Measurements from ENCODE around the gene TMCC3.
"Not testable (repeated sequence)": the region's sequence is repeated elsewhere in the genome, so short reads cannot be mapped to it uniquely, and the experiment has no call there.

Gene TMCC3

GRCh38 chr12:94601307-94601706 is 49.0 kb downstream of the TMCC3 start:
- not testable (repeated sequence) for DNase-seq, ATAC-seq

GRCh38 chr12:94599189-94599588 is 51.2 kb downstream of the TMCC3 start:
- DNase-seq (no peak), ATAC-seq (no peak)

- ATAC-seq = no peak
- no peak for DNase-seq
These were observed 53.1 kb downstream of the TMCC3 start for GRCh38 chr12:94597268-94597667.

DNA sequence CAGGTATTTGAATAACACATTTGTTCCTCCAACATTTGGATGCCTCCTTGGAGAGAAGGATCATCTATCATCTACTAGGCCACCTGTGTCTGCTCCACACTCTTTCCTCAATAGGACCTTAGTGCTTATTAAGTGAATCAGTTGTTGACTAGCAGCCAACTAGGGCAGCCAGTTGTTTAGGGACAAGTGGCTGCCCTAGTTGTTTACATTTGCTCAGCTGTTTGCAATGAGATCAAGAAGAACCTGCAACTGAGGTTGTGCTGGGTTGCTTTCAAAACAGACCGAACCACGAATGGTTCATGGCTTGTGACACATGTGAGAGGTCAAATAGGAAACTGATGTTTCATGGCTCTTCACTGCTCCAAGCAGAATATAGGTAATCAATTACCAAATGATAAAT is 53.8 kb downstream of the TMCC3 start:
- DNase-seq = no peak

DNA sequence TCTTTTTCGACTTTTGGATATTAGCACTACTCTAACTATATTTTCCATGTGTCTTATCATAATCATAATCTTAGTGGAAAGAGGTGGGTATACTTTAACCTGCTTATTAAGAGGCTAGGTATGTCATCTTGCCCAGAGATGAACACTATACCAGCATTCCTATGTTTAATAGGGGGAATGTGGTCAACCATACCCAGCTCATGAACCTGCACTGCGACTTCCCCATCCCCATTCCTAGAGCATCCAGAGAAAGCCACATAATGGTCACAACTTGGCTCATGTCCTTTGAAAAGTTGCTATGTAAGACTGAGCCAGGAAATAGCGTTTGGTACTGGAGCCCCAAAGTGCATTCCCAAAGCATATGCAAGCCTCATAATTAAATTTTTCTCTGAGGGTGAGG is 55.2 kb downstream of the TMCC3 start:
- ATAC-seq (no peak), DNase-seq (no peak)

More for the DNA sequence above, 53.8 kb downstream of the TMCC3 start:
- ATAC-seq = no peak

DNA sequence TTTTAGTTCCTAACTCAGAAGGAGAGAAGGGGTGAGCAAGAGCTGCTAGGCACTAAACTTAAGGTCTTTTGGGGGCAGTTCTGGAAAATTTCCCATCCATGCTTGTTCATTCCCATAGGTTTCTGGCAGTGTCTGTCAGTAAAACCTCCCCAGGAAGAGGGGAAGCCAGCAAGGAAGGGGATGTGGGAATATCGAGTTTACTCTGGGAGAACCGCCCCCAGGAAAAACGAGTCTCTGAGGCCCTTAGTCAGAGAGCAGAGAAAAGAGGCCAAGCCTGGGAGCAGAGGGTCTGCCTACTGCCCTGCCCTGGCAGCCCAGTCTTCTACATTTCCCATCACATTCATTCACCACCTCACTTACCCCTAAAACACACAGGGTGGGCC is 55.9 kb downstream of the TMCC3 start:
- ATAC-seq (no peak), DNase-seq (no peak)

DNA sequence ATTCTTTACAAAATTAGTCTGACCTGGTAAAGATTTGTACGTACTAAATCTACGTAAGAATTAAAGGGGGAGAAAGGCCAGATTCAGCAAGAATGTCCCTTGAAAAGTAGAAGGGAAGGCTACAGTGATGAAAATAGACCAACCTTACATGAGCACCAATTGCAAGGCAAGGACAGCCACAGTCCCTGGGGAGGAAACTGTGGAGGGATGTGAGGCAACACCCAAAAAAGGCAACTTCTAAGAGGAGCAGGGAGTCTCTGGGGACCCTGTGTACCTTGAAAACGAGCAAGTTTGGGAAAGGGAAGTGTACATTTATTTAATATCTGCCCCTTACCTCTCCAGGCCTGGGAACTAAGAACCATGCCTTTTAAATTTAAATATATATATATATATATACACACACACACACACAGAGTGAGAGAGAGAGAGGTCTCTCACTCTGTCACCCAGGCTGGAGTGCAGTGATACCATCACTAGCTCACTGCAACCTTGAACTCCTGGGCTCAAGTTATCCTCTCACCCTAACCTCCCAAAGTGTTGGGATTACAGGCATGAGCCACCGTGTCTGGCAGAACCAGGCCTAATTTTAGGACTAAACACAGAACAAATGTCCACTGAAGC is 56.4 kb downstream of the TMCC3 start:
- ATAC-seq = no peak
- DNase-seq = no peak

DNA sequence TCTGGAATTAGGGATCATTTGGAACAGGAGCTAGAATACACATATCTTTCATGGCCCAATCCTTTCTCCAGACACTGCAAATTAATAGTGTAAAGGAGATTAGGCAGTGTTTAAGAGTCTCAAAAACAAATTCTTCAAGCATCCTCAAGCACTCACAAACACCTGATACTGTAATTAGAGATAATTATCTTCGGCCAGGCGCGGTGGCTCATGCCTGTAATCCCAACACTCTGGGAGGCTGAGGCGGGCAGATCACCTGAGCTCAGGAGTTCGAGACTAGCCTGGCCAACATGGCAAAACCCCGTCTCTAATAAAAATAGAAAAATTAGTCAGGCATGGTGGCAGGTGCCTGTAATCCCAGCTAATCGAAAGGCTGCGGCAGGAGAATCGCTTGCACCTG is 57.6 kb downstream of the TMCC3 start:
- not testable (repeated sequence) for DNase-seq, ATAC-seq

DNA sequence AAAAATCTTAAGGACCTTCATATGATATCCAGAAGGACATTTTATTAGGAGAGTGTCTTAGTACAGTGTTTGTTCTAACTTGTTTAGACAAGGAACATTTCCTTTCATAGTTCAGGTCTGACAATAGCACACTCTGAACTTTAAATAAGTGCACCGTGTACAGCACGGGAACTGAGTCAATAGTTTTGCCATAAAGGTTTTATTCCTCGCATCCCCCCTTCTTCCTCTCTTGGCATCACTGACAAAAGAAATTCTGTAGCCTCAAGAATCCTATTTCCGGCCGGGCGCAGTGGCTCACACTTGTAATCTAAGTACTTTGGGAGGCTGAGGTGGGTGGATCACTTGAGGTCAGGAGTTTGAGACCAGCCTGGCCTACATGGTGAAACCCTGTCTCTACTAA is 58.3 kb downstream of the TMCC3 start:
- ATAC-seq (no peak), DNase-seq (no peak)

DNA sequence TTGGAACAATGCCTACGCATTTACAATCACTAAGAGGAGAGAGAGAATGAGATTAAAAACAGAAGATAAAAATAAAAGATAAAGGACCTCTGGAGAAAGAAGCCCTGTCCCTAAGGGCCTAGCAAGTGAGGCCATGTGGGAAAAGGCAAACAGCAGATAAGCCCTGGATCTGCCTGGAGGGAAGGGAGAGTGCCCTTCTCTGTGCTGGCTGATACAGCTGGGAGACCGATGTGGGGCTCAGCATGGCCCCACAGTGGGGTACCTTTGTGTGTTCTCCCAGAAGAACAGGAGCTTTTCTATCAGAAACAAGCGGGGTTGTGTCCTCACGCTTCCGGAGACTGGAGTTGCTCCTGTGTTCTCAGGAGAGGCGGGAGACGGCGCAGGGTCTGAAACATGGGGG is 59.9 kb downstream of the TMCC3 start:
- ATAC-seq (no peak), DNase-seq (no peak)

- ATAC-seq (no peak), DNase-seq (no peak)
These were observed 60.8 kb downstream of the TMCC3 start for GRCh38 chr12:94589591-94590001.

- no peak for DNase-seq
- no peak for ATAC-seq
These were observed 62.0 kb downstream of the TMCC3 start for GRCh38 chr12:94588346-94588745.

GRCh38 chr12:94587266-94588241 is 62.8 kb downstream of the TMCC3 start:
- ATAC-seq = no peak
- no peak for DNase-seq

- DNase-seq (no peak), ATAC-seq (no peak)
These were observed 63.6 kb downstream of the TMCC3 start for GRCh38 chr12:94586589-94587259.

GRCh38 chr12:94585626-94586025 is 64.7 kb downstream of the TMCC3 start:
- ATAC-seq (no peak), DNase-seq (no peak)

DNA sequence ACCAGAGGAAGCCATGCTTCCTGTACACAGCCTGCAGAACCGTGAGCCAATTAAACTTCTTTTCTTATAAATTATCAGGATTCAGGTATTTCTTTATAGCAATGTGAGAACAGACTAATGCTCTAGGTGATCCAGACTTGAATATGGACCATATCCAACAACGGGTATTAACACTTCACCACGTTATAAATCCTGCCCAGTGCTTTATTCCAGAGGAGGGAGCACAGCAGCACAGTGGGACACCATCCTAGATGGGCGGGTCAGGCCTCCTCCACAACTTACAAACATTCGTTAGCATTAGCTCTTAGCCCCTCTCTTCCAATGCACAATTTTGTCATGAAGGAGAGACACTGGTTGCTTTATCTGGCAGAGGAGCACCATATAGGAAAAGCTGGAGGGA is 66.0 kb downstream of the TMCC3 start:
- no peak for ATAC-seq
- DNase-seq = no peak

GRCh38 chr12:94582591-94582990 is 67.8 kb downstream of the TMCC3 start:
- DNase-seq = no peak
- ATAC-seq = no peak

GRCh38 chr12:94575645-94576403 is 74.5 kb downstream of the TMCC3 start:
- no peak for ATAC-seq
- no peak for DNase-seq

DNA sequence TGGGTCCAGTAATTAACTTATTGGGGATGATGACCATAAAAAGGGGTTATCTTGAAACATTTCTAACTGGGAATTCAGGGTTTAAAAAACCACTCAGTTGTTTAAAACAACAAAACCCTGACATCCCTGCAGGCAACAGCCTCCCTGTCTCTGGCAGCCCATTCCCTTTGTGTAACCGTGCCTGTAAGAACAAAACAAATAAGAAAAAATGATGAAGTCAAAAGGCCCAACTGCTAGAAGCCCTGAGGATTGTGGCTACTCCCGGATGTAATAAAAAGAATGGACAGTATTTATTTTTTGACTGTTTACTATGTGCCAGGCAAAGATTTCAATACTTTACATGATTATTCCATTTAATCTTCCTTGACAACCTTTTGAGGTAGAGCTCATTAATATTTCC is 75.3 kb downstream of the TMCC3 start:
- no peak for DNase-seq
- no peak for ATAC-seq

GRCh38 chr12:94571556-94571955 is 78.8 kb downstream of the TMCC3 start:
- ATAC-seq = no peak
- no peak for DNase-seq

DNA sequence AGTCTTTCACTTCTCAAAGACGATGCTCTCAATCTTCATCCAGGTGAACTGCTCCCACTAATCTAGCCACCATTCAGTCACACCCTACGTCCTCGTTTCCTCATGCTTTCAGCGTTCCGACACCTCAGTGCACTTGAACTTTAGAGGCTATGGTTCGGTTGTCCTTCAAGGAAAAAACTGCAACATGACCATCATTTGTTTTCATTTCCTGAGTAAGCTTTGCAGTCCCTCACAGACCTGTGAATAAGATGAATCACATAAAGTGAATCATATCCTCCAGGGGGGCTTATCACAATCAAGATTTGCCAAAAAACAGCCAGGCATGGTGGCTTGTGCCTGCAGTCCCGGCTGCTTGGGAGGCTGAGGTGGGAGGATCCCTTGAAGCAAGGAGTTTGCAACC is 80.2 kb downstream of the TMCC3 start:
- DNase-seq (no peak), ATAC-seq (peak; percentile 23)

- no peak for ATAC-seq
- no peak for DNase-seq
These were observed 82.6 kb downstream of the TMCC3 start for GRCh38 chr12:94567761-94568160.

Data from stimulated activated naive CD8-positive, alpha-beta T cell treated with anti-CD3 and anti-CD28 coated beads, Interleukin-15, Interleukin-2, amounts not matched to agents 100 U/mL and 50 U/mL, for 24 hours (primary cell).